HG03520 (cell line): ENCODE results near the gene CNFN.
"Not testable (repeated sequence)": the region's sequence is repeated elsewhere in the genome, so short reads cannot be mapped to it uniquely, and the experiment has no call there.

Experiments used
- ATAC-seq: cut with Tn5 transposase; IDR thresholded peaks from one replicate; pipeline ENCODE4 v1.9.1; 2021; ENCODE audit warnings: mild to moderate bottlenecking, moderate library complexity; ENCODE audit not compliant: unreplicated experiment

CNFN gene

DNA sequence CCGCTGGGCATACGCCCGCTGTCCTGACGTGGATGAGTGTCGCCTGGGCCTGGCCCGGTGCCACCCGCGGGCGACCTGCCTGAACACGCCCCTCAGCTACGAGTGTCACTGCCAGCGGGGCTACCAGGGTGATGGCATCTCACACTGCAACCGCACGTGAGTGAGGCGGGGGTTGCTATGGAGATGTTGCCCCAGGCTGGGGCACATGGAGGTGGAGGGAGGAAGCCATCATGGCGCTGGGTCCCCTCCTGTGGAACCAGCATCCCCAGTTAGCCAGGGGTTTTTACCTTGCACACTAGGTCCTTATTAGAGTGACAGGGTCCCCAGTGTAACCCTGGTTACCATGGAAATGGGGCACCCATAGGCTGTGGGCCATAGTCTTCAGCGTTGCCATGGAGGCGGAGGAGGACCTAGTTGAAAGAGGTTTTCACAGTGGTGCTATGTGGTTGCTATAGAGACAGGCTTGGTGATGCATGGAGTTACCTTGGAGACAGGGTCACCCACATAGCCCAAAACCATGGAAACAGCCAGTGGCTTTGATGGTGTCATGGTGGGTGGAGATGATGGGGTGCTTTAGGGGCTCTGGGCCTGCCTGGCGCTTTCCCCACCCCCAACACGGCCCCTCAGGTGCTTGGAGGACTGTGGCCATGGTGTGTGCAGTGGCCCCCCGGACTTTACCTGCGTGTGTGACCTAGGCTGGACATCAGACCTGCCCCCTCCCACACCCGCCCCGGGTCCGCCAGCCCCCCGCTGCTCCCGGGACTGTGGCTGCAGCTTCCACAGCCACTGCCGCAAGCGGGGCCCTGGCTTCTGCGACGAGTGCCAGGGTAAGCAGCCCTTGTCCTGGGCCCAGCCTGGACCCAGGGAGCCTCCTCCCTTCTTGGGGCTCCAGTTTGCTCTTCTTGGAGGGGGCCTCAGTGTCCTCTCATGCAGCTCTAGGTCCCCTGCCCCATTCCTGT is 37.5 kb downstream of the CNFN start:
- ATAC-seq, result no peak

DNA sequence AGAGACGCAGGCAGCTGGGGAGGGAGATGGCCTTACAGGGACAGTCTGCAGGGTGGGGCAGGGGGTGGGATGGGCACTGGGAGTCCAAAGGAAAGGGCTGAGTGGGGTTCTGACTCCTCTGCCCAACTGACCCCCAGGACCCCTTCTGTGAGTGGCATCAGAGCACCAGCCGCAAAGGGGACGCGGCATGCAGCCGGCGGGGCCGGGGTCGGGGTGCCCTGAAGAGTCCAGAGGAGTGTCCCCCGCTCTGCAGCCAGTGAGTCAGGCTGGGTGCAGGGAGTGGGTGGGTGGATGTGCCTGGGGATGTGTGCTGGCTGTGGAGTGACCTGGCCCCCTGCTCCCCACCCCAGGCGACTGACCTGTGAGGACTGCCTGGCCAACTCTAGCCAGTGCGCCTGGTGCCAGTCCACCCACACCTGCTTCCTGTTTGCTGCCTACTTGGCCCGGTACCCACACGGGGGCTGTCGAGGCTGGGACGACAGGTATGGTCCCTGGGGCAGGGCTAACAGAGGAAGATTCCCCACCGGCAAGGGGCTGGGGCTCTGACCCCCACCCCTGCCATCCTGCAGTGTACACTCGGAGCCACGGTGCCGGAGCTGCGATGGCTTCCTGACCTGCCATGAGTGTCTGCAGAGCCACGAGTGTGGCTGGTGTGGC is 38.9 kb downstream of the CNFN start:
- ATAC-seq, result no peak

DNA sequence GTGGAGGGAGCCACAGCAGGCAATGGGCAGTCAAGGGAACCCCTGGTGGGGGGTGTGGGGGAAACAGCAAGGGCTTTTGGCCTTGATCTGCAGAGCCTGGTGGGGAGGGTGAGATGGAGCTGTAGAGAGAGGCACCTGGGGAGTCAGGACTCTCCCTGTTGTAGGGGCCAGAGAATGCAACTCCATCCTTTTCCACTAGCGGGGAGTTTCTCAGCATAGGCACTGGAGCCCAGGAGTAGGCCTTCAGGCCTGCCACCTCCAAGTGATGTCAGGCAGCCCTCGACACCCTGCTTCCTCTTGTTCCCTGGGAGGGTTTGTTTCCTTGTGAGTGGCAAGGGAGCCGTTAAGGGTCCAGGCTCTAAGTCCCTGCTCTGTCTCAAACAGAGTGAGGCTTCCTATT is 39.7 kb downstream of the CNFN start:
- no peak for ATAC-seq

DNA sequence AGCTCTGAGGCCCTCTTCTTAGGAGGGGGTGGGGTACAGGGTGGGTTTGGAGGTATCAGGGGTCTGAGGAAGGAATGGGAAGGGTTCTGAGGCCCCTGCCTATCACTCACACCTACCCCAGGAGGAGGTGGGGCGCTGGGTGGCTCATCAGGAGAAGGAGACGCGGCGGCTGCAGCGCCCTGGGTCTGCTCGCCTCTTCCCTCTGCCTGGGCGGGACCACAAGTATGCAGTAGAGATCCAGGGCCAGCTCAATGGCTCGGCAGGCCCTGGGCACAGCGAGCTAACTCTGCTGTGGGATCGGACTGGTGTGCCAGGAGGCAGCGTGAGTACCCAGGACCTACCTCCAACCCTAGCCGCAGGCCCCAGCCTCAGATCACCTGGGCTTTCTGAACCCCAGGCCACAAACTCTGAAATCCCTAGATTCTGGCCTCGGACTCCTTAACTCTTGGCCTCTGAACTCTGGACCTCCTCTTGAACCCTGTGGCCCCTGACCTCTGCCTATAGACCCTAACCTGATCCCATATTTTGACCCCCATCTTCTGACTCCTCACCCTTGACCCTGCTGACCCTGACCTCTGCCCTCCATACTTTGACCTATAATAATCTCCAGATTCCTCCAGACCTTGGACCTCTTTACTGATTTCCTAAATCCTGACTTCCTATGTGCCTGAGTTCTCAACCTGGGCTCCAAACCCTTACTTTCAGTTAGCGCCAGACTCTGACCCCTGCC is 40.6 kb downstream of the CNFN start:
- ATAC-seq, result no peak

DNA sequence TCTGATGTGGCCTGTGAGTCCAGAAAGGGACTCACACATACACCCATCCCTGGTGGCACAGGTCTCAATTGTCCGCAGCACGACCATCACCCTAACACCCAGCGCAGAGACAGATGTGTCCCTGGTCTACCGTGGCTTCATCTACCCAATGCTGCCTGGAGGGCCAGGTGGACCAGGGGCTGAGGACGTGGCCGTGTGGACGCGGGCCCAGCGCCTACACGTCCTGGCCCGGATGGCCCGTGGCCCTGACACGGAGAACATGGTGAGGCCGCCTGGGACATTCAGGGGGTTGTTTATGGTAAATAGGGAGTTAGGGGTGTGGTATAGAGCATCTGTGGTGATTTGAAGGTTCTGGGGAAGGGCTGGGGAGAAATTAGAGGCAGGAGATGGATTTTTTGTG is 41.9 kb downstream of the CNFN start:
- no peak for ATAC-seq

DNA sequence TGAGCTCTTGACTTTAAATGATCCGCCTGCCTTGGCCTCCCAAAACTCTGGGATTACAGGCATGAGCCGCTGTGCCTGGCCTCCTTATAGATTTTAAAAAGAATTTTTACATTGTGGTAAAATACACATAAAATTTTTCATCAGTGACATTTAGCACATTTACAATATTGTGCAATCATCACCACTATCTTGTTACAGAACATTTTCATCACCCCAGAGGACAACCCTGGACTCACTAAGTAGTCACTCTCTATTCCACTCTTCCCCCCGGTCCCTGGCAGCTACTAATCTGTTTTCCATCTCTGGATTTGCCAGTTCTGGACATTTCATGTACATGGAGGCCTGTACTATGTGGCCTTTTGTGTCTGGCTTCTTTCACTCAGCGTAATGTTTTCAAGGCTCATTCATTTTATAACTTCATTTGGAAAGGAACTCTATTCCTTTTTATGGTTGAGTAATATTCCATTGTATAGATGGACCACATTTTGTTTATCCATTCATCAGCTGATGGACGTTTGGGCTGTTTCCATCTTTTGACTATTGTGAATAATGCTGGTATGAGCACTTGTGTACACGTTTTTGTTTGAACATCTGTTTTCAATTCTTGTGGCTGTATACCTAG is 44.8 kb downstream of the CNFN start:
- ATAC-seq, result no peak

DNA sequence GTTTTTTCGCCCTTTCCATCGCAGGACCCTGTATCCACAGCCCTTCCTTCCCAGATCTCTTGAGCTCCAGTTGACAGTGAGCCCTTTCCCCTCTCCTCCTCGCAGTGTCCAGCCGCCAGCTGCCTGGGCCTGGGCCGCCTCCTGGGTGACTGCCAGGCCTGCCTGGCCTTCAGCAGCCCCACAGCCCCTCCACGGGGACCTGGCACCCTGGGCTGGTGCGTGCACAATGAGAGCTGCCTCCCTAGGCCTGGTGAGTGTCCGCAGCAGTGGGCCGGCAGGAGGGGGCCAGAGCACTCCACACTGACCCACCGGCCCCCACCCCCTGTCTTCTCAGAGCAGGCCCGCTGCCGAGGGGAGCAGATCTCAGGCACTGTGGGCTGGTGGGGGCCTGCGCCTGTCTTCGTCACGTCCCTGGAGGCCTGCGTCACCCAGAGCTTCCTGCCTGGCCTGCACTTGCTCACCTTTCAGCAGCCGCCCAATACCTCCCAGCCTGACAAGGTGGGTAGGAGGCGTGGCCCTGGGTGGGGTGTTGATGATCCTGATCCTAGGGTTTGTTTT is 45.7 kb downstream of the CNFN start:
- no peak for ATAC-seq

DNA sequence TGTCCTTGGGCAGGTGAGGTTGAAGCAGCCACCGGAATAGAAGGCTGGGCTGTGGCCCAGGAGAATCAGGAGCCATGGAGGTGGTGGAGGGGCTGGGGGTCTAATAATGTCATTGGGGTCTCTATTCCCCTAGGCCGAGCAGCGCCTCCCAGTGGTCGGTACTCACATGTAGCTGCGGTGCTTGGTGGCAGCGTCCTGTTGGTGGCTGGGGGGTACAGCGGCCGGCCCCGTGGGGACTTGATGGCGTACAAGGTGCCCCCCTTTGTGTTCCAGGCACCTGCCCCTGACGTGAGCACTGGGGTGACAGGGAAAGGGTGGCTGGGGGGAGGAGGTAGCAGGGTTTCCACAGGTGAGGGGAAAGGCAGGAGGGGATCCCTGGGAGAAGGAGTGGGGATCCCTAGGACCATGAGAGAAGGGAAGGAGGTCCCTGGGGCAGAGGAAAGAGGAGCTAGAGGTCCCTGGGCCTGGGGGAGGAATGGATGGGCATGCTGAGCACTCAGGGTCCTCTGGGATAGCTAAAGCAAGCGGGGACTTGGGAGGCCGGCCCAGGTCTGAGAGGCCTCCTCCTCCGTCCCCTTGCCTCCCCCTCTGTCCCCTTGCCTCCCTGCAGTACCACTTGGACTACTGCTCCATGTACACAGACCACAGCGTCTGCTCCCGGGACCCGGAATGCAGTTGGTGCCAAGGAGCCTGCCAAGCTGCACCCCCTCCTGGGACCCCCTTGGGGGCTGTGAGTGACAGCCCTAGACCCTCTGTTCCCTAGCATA is 46.6 kb downstream of the CNFN start:
- ATAC-seq, result no peak

DNA sequence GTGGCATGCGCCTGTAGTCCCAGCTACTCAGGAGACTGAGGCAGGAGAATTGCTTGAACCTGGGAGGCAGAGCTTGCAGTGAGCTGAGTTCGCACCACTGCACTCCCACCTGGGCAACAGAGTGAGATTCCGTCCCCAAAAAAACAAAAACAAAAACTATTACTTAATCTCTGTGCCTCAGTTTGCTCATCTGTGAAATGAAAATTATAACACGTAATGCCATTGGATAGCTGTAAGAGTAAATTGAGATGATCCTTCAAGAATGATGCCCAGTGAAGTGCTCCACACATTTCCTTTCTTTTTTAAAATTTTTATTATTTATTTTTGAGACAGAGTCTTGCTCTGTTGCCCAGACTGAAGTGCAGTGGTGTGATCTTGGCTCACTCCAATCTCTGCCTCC is 50.2 kb downstream of the CNFN start:
- ATAC-seq, result not testable (repeated sequence)

DNA sequence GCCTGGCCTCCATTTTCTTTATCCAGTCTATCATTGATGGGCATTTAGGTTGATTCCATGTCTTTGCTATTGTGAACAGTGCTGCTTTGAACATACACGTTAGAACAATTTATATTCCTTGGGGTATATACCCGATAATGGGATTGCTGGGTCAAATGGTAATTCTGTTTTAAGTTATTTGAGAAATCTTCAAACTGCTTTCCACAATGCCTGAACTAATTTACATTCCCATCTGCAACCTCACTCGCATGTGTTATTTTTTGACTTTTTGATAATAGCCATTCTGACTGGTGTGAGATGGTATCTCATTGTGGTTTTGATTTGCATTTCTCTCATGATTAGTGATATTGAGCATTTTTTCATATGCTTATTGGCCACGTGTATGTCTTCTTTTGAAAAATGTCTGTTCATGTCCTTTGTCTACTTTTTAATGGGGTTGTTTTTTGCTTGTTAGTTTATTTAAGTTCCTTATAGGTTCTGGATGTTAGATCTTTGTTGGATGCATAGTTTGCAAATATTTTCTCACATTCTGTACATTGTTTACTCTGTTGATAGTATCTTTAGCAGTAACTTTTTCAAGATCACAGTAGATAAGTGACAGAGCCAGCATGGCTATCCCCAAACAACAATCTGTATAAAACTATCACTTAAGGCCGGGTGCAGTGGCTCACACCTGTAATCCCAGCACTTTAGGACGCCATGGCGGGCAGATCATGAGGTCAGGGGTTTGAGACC is 50.8 kb downstream of the CNFN start:
- not testable (repeated sequence) for ATAC-seq
